ENCODE measurements around the gene HACD4. TPM values are rescaled to one million over a fixed set of nuclear protein-coding genes. Genes with fewer than 3 reads are reported as not detected.

Gene HACD4
- total and polyA plus RNA-seq, 2 of the 13 experiments (the other 11 are each of a cell fraction or from before 2014, with no cell fraction given) = not detected

- TF ChIP-seq, protein P1, sequence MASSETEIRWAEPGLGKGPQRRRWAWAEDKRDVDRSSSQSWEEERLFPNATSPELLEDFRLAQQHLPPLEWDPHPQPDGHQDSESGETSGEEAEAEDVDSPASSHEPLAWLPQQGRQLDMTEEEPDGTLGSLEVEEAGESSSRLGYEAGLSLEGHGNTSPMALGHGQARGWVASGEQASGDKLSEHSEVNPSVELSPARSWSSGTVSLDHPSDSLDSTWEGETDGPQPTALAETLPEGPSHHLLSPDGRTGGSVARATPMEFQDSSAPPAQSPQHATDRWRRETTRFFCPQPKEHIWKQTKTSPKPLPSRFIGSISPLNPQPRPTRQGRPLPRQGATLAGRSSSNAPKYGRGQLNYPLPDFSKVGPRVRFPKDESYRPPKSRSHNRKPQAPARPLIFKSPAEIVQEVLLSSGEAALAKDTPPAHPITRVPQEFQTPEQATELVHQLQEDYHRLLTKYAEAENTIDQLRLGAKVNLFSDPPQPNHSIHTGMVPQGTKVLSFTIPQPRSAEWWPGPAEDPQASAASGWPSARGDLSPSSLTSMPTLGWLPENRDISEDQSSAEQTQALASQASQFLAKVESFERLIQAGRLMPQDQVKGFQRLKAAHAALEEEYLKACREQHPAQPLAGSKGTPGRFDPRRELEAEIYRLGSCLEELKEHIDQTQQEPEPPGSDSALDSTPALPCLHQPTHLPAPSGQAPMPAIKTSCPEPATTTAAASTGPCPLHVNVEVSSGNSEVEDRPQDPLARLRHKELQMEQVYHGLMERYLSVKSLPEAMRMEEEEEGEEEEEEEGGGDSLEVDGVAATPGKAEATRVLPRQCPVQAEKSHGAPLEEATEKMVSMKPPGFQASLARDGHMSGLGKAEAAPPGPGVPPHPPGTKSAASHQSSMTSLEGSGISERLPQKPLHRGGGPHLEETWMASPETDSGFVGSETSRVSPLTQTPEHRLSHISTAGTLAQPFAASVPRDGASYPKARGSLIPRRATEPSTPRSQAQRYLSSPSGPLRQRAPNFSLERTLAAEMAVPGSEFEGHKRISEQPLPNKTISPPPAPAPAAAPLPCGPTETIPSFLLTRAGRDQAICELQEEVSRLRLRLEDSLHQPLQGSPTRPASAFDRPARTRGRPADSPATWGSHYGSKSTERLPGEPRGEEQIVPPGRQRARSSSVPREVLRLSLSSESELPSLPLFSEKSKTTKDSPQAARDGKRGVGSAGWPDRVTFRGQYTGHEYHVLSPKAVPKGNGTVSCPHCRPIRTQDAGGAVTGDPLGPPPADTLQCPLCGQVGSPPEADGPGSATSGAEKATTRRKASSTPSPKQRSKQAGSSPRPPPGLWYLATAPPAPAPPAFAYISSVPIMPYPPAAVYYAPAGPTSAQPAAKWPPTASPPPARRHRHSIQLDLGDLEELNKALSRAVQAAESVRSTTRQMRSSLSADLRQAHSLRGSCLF (CRISPR knock-in tag; IDR thresholded peaks at IDR 0.05; ENCODE audit: borderline replicate concordance) = no peak
- TF ChIP-seq ZNF496 (CRISPR knock-in tag; IDR thresholded peaks at IDR 0.05; ENCODE audit: insufficient replicate concordance) (no peak), SYNCRIP (IDR thresholded peaks at IDR 0.05; ENCODE audit: insufficient read depth, low read depth, low read length) (no peak), ZNF569 (CRISPR knock-in tag; IDR thresholded peaks at IDR 0.05; ENCODE audit: borderline replicate concordance) (no peak), ZNF550 (CRISPR knock-in tag; IDR thresholded peaks at IDR 0.05; ENCODE audit: borderline replicate concordance) (no peak), ZFX (CRISPR knock-in tag; IDR thresholded peaks at IDR 0.05; ENCODE audit: low read depth) (no peak)
These were observed 46.9 kb downstream of the HACD4 start (continued) for GRCh38 chr9:20984506-20984905.

DNA sequence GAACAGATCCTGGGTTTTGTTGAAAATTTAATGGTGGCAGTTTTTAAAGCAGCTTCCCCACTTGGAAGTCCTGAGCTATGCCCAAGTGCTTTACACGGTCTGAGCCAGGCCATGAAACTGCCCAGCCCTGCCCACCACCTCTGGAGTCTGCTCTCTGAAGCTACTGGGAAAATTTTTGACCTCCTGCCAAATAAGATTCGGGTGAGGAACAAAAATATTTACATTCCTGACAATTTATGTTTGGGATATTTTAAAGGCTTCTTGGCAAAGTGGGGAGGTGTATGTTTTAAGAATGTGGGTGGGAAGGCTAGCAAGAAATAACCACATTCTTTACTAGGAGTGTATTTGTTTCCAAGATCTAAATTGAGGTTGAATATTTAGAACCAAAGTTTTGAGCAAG is 50.0 kb downstream of the HACD4 start:
- FAIRE-seq (no peak), DNase-seq (ENCODE audit: low spot score) (no peak)
- TF ChIP-seq NR2F1 (CRISPR knock-in tag; IDR thresholded peaks at IDR 0.05) = no peak
- TF ChIP-seq, protein P2, sequence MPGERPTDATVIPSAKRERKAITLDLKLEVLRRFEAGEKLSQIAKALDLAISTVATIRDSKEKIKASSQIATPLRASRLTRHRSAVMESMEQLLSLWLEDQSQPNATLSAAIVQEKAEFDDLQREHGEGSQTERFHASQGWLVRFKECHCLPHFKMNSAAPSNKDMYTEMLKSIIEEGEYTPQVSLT (CRISPR knock-in tag; IDR thresholded peaks at IDR 0.05; ENCODE audit: borderline replicate concordance, low read depth) = no peak
- TF ChIP-seq AHR (CRISPR knock-in tag; IDR thresholded peaks at IDR 0.05) = no peak
- no peak for TF ChIP-seq TGIF2 (CRISPR knock-in tag; IDR thresholded peaks at IDR 0.05)
- no peak for TF ChIP-seq CBX5 (CRISPR knock-in tag; IDR thresholded peaks at IDR 0.05; ENCODE audit: borderline replicate concordance)
- no peak for TF ChIP-seq ZSCAN5A (CRISPR knock-in tag; IDR thresholded peaks at IDR 0.05; ENCODE audit: borderline replicate concordance)
- TF ChIP-seq PITX1 (CRISPR knock-in tag; IDR thresholded peaks at IDR 0.05) = no peak
- TF ChIP-seq ZXDC (CRISPR knock-in tag; IDR thresholded peaks at IDR 0.05) = no peak

More for the DNA sequence above, 50.0 kb downstream of the HACD4 start:
- Histone ChIP-seq H3K27ac (ENCODE audit: extremely low read length, insufficient read depth, low read length) (no peak overlapping the region), H3K4me2 (ENCODE audit: low read depth, low read length) (no peak overlapping the region), H2AFZ (ENCODE audit: low read length) (no peak overlapping the region), H3K9ac (ENCODE audit: insufficient read depth, low read depth, low read length) (no peak overlapping the region), H3K9me3 (ENCODE audit: low read length) (no peaks in the 10 kb centered on the region), H4K20me1 (ENCODE audit: insufficient read depth, low read length) (no peaks in the 10 kb centered on the region), H3K27me3 (ENCODE audit: control insufficient read depth in 1 of 2, insufficient read depth in 2 of 2, low read length in 2 of 2) (no peaks in the 10 kb centered on the region), H3K36me3 (replicated peaks in 1 of 2; ENCODE audit: control insufficient read depth in 1 of 2, insufficient read depth in 2 of 2, low read length in 2 of 2) (peaks cover 0 to 2% of the 10 kb centered on the region in 2 experiments; a peak in 2 of 5 replicates), H3K4me1 (ENCODE audit: insufficient read depth, low read length) (no peaks in the 10 kb centered on the region), H3K4me3 (replicated peaks in 1 of 3; ENCODE audit: insufficient read depth in 1 of 3, low read depth in 2 of 3, low read length in 3 of 3) (no peak overlapping the region), H3K79me2 (ENCODE audit: insufficient read depth, low read length) (no peaks in the 10 kb centered on the region)
- POLR2A ChIA-PET = no interaction called here
- no TSS peak for BruUV-seq (replicated peaks)
- WGBS (ENCODE audit: low lambda C conversion rate) = 67% methylated on average over 2 of the region's 2 CpGs
- ATAC-seq = no peak
- intact Hi-C loops (cut with micrococcal nuclease; ENCODE audit: unreplicated experiment) (no loop called here), in situ Hi-C loops (cut with HindIII; ENCODE audit: extremely low pct_ligation_motif_present, low pct_unique_long_range_greater_than_20kb) (no loop called here)
- CTCF ChIA-PET (ENCODE audit: low intra/inter-chr PET ratio, low total read pairs) = no interaction called here
